BE2C (cell line): ENCODE measurements around the gene CACUL1.

ENCODE experiments used
- DNase-seq: peaks from one replicate; pipeline ENCODE4 v3.0.0-alpha.2; 2020
- H3K27me3 ChIP-seq: fragments of 250-450 bp; sonication (Bioruptor Pico); 2 replicates; pipeline ENCODE4 v1.5.1; 2020; ENCODE audit warnings: mild to moderate bottlenecking
- H3K36me3 ChIP-seq: fragments of 250-450 bp; sonication (Bioruptor Pico); 2 replicates; pipeline ENCODE4 v1.5.1; 2020; ENCODE audit warnings: mild to moderate bottlenecking
- H3K4me1 ChIP-seq: fragments of 250-450 bp; sonication (Bioruptor Pico); 2 replicates; pipeline ENCODE4 v1.5.1; 2020
- H3K4me3 ChIP-seq: 2 replicates; pipeline ENCODE4 v1.5.1; 2011; ENCODE audit warnings: low read depth, low read length
- H3K9me3 ChIP-seq: fragments of 250-450 bp; sonication (Bioruptor Pico); 2 replicates; pipeline ENCODE4 v1.5.1; 2020
- TF ChIP-seq, protein P1 (sequence below): IDR thresholded peaks from 2 replicates; pipeline ENCODE4 v1.5.1; 2012; ENCODE audit warnings: mild to moderate bottlenecking, low read depth, low read length

The CACUL1 gene

DNA sequence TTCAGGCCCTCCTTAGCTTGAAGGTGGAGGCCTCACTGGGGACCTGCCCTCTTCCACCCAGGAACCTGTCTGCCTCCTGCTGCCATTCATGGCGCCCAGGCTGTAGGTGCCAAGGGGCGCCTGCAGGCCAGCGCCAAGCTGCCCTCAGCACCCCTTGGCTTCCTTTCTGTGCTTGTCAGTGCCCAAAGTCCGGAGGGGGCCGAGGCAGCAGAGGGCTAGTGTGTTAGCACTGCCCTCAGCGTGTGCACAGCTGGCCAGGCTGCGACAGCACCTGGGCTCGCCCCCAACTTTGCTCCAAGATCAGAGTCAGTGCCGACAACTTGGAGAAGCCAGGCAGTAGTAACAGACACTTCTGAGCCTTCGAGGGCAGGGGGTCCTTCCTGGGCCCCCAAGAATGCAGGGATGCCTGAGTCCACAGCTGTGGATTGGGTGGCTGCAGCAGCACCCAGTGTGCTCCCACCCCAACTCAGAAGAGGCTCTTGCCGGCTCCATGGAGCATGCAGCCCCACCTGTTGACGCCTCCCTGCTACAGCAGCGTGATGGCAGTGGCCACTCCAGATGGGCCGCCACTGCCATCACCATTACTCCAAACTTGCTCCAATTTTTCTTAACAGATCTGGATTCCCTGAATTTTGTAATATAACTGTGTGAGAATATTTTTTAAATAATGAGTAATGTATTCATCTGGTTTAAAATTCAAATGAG lies 41.7 kb downstream of the CACUL1 start:
- no peaks in the 10 kb centered on the region for H3K9me3 ChIP-seq
- H3K4me3 ChIP-seq = no peak overlapping the region
- H3K27me3 ChIP-seq = no peaks in the 10 kb centered on the region
- H3K36me3 ChIP-seq = peaks cover 3% of the 10 kb centered on the region; the same call in 1 of the 2 replicates
- TF ChIP-seq, protein P1, sequence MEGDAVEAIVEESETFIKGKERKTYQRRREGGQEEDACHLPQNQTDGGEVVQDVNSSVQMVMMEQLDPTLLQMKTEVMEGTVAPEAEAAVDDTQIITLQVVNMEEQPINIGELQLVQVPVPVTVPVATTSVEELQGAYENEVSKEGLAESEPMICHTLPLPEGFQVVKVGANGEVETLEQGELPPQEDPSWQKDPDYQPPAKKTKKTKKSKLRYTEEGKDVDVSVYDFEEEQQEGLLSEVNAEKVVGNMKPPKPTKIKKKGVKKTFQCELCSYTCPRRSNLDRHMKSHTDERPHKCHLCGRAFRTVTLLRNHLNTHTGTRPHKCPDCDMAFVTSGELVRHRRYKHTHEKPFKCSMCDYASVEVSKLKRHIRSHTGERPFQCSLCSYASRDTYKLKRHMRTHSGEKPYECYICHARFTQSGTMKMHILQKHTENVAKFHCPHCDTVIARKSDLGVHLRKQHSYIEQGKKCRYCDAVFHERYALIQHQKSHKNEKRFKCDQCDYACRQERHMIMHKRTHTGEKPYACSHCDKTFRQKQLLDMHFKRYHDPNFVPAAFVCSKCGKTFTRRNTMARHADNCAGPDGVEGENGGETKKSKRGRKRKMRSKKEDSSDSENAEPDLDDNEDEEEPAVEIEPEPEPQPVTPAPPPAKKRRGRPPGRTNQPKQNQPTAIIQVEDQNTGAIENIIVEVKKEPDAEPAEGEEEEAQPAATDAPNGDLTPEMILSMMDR = peak; percentile 66
- DNase-seq = peak; percentile 51
- 0 out of 2 replicates have a peak, but pooled peaks cover 3% of the 10 kb centered on the region for H3K4me1 ChIP-seq

DNA sequence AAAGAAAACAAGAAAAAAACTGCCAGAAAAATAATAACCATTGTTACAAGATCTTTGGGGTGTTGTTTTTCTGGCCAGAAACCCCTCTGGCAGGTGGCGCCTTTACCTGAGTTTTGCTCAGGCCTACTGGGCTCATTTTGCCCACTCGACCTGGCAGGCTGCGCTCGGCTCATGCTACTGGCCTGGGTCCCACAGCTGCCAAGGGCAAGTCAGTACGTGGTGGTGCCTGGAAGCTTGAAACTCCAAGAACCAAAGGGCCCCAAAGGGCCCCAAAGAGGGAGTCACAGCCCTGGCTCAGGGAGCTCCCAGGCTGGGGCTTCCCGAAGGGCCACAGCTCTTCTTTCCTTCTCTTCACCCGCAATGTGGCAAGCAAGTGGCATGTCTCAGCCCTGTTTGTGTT lies 42.7 kb downstream of the CACUL1 start:
- DNase-seq = no peak
- 0 out of 2 replicates have a peak, but pooled peaks cover 3% of the 10 kb centered on the region for H3K4me1 ChIP-seq
- H3K4me3 ChIP-seq = no peak overlapping the region
- TF ChIP-seq, protein P1 = no peak
- H3K9me3 ChIP-seq = no peaks in the 10 kb centered on the region
- no peaks in the 10 kb centered on the region for H3K27me3 ChIP-seq
- no peaks in the 10 kb centered on the region for H3K36me3 ChIP-seq

DNA sequence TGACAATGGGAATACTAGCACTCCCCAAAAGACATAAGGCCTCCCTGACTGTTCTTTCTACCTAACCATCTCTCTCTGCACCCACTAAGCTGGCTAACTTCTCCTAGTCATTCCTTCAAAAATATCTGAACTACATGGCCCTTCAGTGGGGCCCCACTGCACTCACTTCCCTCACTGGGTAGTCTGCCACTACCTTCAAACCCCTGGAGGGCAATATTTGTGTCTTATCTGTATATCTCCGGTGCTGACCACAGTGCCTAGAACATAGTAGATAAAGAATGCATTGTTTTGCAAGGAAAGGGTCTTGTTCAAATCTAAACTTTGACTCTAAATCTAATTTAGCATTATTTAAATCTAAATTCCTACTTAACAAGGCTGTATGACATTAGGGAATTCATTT lies 44.3 kb downstream of the CACUL1 start:
- TF ChIP-seq, protein P1 = no peak

DNA sequence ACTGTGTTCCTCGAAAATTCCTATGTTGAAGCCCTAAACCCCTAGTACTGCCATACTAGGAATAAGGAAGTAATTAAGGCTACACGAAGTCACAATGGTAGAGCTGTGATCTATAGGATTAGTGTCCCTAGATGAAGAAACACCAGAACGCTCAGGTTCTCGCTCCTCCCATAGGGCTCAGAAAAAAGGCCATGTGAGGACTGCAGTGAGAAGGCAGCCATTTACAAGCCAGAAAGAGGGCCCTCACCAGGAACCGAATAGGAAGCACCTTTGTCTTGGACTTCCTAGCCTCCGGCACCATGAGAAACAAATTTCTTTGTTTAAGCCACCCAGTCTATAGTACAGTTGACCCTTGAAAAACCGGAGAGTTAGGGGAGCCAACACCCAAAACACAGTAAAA lies 46.2 kb downstream of the CACUL1 start:
- H3K27me3 ChIP-seq = no peaks in the 10 kb centered on the region
- TF ChIP-seq, protein P1 = no peak
- peaks cover 5% of the 10 kb centered on the region for H3K36me3 ChIP-seq
- no peak overlapping the region for H3K4me3 ChIP-seq
- no peak for DNase-seq
- 0 out of 2 replicates have a peak, but pooled peaks cover 3% of the 10 kb centered on the region for H3K4me1 ChIP-seq
- no peaks in the 10 kb centered on the region for H3K9me3 ChIP-seq

More for the DNA sequence above, 44.3 kb downstream of the CACUL1 start:
- DNase-seq = no peak
- no peaks in the 10 kb centered on the region for H3K9me3 ChIP-seq
- no peak overlapping the region for H3K4me3 ChIP-seq
- no peaks in the 10 kb centered on the region for H3K36me3 ChIP-seq
- H3K4me1 ChIP-seq = 0 out of 2 replicates have a peak, but pooled peaks cover 3% of the 10 kb centered on the region
- no peaks in the 10 kb centered on the region for H3K27me3 ChIP-seq

DNA sequence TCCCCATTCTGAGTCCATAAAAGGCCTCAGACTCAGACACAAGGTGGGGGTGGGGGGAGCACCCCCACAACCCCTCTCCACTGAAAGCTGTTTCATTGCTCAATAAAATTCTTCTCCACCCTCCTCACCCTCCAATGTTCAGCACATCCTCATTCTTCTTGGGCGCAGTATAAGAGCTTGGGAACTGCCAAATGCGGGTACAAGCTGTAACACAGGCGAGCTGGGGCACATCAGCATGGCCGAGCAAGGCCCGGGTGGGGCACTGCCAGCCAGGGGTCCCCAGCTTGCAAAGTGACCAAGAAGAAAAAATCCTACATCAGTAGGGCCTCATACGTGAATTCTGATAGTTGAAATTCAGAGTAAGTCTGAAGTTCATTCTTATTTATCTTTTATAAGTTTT lies 50.1 kb downstream of the CACUL1 start:
- peaks cover 10% of the 10 kb centered on the region for H3K4me1 ChIP-seq
- H3K4me3 ChIP-seq = no peak overlapping the region
- TF ChIP-seq, protein P1 = no peak
- DNase-seq = no peak
- no peaks in the 10 kb centered on the region for H3K27me3 ChIP-seq
- H3K36me3 ChIP-seq = peaks cover 15% of the 10 kb centered on the region
- H3K9me3 ChIP-seq = no peaks in the 10 kb centered on the region

DNA sequence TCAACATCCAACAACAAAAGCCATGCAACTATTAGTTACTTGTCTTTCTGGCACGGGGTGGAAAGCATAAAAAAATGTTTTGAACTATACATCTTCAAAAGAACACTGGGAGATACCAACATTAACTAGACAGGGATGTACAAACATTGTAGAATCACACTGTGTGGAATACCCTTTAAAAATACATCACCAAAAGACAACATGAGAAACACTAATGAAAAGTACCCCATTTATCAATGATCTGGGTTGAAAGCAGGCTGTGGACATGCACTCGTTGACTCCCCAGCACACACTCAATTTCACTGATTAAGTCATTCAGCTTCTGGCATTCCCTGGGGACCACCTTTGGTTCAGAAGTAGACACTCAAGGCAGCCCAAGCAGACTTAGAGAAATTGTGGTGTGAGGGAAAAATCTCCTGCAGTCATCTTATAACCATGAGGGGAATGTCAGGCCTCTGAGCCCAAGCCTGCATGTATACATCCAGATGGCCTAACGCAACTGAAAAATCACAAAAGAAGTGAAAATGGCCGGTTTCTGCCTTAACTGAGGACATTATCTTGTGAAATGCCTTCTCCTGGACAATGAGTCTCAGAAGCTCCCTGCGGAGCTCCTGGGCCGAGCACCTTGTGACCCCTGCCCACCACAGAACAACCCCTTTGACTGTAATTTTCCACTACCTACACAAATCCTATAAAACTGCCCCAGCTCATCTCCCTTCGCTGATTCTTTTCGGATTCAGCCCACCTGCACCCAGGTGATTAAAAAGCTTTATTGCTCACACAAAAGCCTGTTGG lies 53.0 kb downstream of the CACUL1 start:
- TF ChIP-seq, protein P1 = no peak

More for the DNA sequence above, 53.0 kb downstream of the CACUL1 start:
- peak; percentile 43 for DNase-seq
- Histone ChIP-seq H3K36me3 (peaks cover 18% of the 10 kb centered on the region), H3K4me1 (peaks cover 18% of the 10 kb centered on the region), H3K4me3 (no peak overlapping the region), H3K9me3 (no peaks in the 10 kb centered on the region), H3K27me3 (no peaks in the 10 kb centered on the region)
